WTC11 (cell line): Measurements from ENCODE around the gene ITSN1.

ENCODE experiments used
- SMAD4 ChIP-seq: sonication (generic); formaldehyde crosslinking; IDR thresholded peaks from 2 replicates; pipeline ENCODE4 v1.8.0; 2022; ENCODE audit warnings: mild to moderate bottlenecking, missing genetic modification reagents
- TEAD1 ChIP-seq: sonication (generic); formaldehyde crosslinking; IDR thresholded peaks from 2 replicates; pipeline ENCODE4 v1.8.0; 2022; ENCODE audit warnings: mild to moderate bottlenecking, missing genetic modification reagents
- TF ChIP-seq, protein P1 (sequence below): fragments of 200-600 bp; IDR thresholded peaks from 2 replicates; pipeline ENCODE4 v1.8.0; 2022; ENCODE audit warnings: antibody characterized with exemption

DNA sequence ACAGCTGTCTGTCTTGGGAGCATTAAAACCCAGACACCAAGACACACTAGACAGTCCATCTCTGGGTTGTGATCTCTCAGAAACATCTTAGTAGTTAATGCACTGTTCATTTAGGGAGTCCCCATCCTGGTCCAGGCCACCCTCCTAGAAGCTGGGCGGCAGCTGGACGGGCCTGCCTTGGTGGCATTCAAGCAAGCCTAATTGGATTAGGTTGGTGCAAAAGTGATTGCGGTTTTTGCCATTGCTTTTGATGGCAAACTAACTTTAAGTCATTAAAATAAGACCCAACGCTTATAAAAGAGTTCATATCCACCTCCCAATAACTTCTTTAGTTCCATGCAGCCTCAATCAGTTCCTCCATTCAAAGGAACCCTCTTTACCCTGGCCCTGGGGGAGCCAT is 251.6 kb downstream of the ITSN1 start:
- TF ChIP-seq, protein P1, sequence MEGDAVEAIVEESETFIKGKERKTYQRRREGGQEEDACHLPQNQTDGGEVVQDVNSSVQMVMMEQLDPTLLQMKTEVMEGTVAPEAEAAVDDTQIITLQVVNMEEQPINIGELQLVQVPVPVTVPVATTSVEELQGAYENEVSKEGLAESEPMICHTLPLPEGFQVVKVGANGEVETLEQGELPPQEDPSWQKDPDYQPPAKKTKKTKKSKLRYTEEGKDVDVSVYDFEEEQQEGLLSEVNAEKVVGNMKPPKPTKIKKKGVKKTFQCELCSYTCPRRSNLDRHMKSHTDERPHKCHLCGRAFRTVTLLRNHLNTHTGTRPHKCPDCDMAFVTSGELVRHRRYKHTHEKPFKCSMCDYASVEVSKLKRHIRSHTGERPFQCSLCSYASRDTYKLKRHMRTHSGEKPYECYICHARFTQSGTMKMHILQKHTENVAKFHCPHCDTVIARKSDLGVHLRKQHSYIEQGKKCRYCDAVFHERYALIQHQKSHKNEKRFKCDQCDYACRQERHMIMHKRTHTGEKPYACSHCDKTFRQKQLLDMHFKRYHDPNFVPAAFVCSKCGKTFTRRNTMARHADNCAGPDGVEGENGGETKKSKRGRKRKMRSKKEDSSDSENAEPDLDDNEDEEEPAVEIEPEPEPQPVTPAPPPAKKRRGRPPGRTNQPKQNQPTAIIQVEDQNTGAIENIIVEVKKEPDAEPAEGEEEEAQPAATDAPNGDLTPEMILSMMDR: no peak
- no peak for TF ChIP-seq TEAD1
- no peak for TF ChIP-seq SMAD4
